GM12891 (cell line): ENCODE measurements around the gene ARSB.

Source experiments
- POLR2A ChIP-seq: IDR thresholded peaks from 2 replicates; pipeline ENCODE4 v1.6.1; 2011; ENCODE audit warnings: low read depth, low read length, control low read depth
- POLR2AphosphoS5 ChIP-seq: IDR thresholded peaks from 2 replicates; pipeline ENCODE4 v1.6.1; 2011; ENCODE audit warnings: low read depth, low read length, control low read depth
- SPI1 ChIP-seq: IDR thresholded peaks from 2 replicates; pipeline ENCODE4 v1.6.1; 2011; ENCODE audit warnings: low read depth, low read length, control low read depth

DNA sequence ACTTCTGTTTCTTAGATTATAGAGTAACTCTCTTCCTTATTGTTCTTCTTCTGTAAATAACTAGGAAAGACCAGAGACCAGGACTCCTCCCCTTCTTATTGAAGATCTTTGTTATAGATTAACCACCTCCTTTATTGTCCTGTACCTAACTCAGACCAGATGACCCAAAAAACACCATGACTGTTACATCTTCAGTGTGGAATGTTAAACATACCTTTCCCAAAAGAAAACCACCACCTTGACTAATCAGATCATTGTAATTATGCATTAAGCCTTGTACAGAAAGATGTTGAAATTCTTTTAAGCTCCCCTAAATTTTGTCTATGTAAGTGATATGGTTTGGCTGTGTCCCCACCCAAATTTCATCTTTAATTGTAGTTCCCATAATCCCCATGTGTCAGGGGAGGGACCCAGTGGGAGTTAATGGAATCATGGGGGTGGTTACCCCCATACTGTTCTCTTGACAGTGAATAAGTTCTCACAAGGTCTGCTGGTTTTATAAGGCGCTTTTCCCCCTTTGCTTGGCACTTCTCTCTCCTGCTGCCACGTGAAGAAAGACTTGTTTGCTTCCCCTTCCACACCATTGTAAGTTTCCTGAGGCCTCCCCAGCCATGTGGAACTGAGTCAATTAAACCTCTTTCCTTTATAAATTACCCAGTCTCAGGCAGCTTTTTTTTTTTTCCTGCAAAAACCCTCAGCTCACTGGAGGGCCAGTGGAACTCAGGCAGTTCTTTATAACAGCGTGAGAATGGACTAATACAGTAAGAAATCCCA is 26.3 kb downstream of the ARSB start:
- no peak for TF ChIP-seq POLR2AphosphoS5
- TF ChIP-seq POLR2A = no peak
- TF ChIP-seq SPI1 = no peak
